ENCODE results near the gene NBPF12. TPM values are rescaled to one million over a fixed set of nuclear protein-coding genes. Genes with fewer than 3 reads are reported as not detected.
"Not testable (repeated sequence)": the region's sequence is repeated elsewhere in the genome, so short reads cannot be mapped to it uniquely, and the experiment has no call there.

The NBPF12 gene
- total RNA-seq, 2 donors from 2014 or later = 6.6 to 7.8 TPM

GRCh38 chr1:147026975-147027374, 88.9 kb downstream of the NBPF12 start:
- H3K27me3 ChIP-seq; H3K4me3 ChIP-seq; H3K9me3 ChIP-seq; H3K4me1 ChIP-seq; H3K27ac ChIP-seq; H3K36me3 ChIP-seq; H3K9ac ChIP-seq (ENCODE audit: low read depth in 2 of 2, low read length in 2 of 2); DNase-seq; intact Hi-C loops (cut with DNase I): not testable (repeated sequence)

- intact Hi-C loops (cut with DNase I); H3K4me1 ChIP-seq; H3K36me3 ChIP-seq; H3K4me3 ChIP-seq; H3K9me3 ChIP-seq; DNase-seq; H3K9ac ChIP-seq (ENCODE audit: low read depth in 2 of 2, low read length in 2 of 2); H3K27ac ChIP-seq; H3K27me3 ChIP-seq: not testable (repeated sequence)
These were observed 92.0 kb downstream of the NBPF12 start for GRCh38 chr1:147030066-147030653.

- no peak for TF ChIP-seq CTCF (IDR thresholded peaks at IDR 0.05)
- DNase-seq = no peak
- no peak overlapping the region for H3K27ac ChIP-seq
- H3K9me3 ChIP-seq = no peaks in the 10 kb centered on the region
- H3K4me3 ChIP-seq = no peak overlapping the region
- no peaks in the 10 kb centered on the region for H3K36me3 ChIP-seq
- no peak overlapping the region for H3K9ac ChIP-seq (ENCODE audit: low read depth in 2 of 2, low read length in 2 of 2)
- H3K4me1 ChIP-seq = no peaks in the 10 kb centered on the region
- intact Hi-C loops (cut with DNase I) = no loop called here
- H3K27me3 ChIP-seq = no peaks in the 10 kb centered on the region
These were observed 101.8 kb downstream of the NBPF12 start for GRCh38 chr1:147039916-147040315.

GRCh38 chr1:147042891-147043290, 104.8 kb downstream of the NBPF12 start:
- H3K9ac ChIP-seq (ENCODE audit: low read depth in 2 of 2, low read length in 2 of 2); H3K27ac ChIP-seq; DNase-seq; H3K4me3 ChIP-seq; H3K36me3 ChIP-seq; H3K4me1 ChIP-seq; intact Hi-C loops (cut with DNase I); H3K9me3 ChIP-seq; H3K27me3 ChIP-seq: not testable (repeated sequence)

GRCh38 chr1:147044511-147044910, 106.4 kb downstream of the NBPF12 start:
- H3K27me3 ChIP-seq; H3K4me3 ChIP-seq; H3K36me3 ChIP-seq; H3K4me1 ChIP-seq; H3K9ac ChIP-seq (ENCODE audit: low read depth in 2 of 2, low read length in 2 of 2); H3K27ac ChIP-seq; H3K9me3 ChIP-seq; DNase-seq; intact Hi-C loops (cut with DNase I): not testable (repeated sequence)

Other genes with a start within 250 kb of the NBPF12 start
- 10 to 100 TPM; 11.3 to 22.5 TPM for gene PRKAB2, start 234.1 kb downstream of the NBPF12 start, total RNA-seq